ENCODE data around the gene SIAH3.
"Not testable (repeated sequence)": the region's sequence is repeated elsewhere in the genome, so short reads cannot be mapped to it uniquely, and the experiment has no call there.

Gene SIAH3

GRCh38 chr13:45773236-45773635, 78.3 kb downstream of the SIAH3 start:
- H3K27me3 ChIP-seq (ENCODE audit: control insufficient read depth, insufficient read depth, low read length, poor library complexity, severe bottlenecking), result no peaks in the 10 kb centered on the region
- no peak overlapping the region for H3K4me3 ChIP-seq (ENCODE audit: insufficient read depth, low read depth, low read length)
- 92 to 96% methylated on average over 1 to 2 of the region's 2 CpGs for WGBS, 2 experiments
- no peaks in the 10 kb centered on the region for H3K9me3 ChIP-seq (ENCODE audit: control insufficient read depth, low read length)
- no peaks in the 10 kb centered on the region for H3K36me3 ChIP-seq (ENCODE audit: control insufficient read depth, insufficient read depth, low read length)
- H3K27ac ChIP-seq (ENCODE audit: insufficient read depth, low read depth, low read length, poor library complexity, severe bottlenecking), result no peak overlapping the region
- H3K4me1 ChIP-seq (ENCODE audit: control insufficient read depth, insufficient read depth, low read length), result peaks cover 42% of the 10 kb centered on the region

- Histone ChIP-seq H3K36me3 (ENCODE audit: control insufficient read depth, insufficient read depth, low read length) (no peaks in the 10 kb centered on the region), H3K4me3 (ENCODE audit: insufficient read depth, low read depth, low read length) (no peak overlapping the region), H3K27me3 (ENCODE audit: control insufficient read depth, insufficient read depth, low read length, poor library complexity, severe bottlenecking) (no peaks in the 10 kb centered on the region), H3K4me1 (ENCODE audit: control insufficient read depth, insufficient read depth, low read length) (peaks cover 32% of the 10 kb centered on the region), H3K27ac (ENCODE audit: insufficient read depth, low read depth, low read length, poor library complexity, severe bottlenecking) (no peak overlapping the region), H3K9me3 (ENCODE audit: control insufficient read depth, low read length) (no peaks in the 10 kb centered on the region)
- 90 to 95% methylated on average over 2 of the region's 2 CpGs for WGBS, 2 experiments
Observed at GRCh38 chr13:45770886-45771285, 80.7 kb downstream of the SIAH3 start.

DNA sequence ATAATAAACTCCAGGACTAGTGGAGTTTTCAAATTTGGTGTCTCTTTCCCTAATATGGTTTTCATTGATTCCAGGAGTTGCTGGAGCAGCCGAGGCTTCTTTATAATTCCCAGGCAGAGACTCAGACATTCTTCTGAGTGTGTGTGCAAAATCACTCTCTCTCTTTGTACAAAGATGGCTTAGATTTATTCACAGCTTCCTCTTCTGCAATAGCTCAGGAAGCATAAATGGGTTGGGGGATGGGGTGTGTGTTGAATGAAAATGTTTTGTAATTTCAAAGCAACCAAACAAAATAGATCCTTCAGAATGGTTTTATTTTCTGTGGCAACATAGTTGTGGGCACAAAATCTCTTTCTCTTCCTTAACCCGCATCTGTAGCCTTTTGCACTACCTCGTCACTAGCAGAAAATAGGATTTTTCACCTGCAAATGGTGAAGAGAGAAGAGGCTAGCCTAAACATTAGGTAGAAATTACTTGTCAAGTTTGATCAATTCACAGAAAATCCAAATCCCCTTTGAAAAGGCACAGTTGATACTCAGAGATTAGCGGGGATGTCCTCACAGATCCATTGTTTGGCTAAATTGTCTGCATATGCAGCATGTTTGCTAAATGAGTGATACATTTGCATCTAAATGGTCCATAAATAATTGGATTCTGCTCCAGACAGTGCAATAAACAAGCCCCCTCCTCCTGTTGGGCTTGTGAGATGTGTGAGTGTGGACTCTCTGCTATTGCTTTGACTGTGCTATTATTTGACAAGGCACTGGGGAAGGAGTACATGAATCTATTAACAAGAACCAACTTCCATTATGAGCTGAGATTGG, 82.7 kb downstream of the SIAH3 start:
- no peaks in the 10 kb centered on the region for H3K36me3 ChIP-seq (ENCODE audit: control insufficient read depth, insufficient read depth, low read length)
- 32 to 51% methylated on average over 3 to 4 of the region's 4 CpGs for WGBS, 2 experiments
- no peak overlapping the region for H3K27ac ChIP-seq (ENCODE audit: insufficient read depth, low read depth, low read length, poor library complexity, severe bottlenecking)
- no peak overlapping the region for H3K4me3 ChIP-seq (ENCODE audit: insufficient read depth, low read depth, low read length)
- no peaks in the 10 kb centered on the region for H3K9me3 ChIP-seq (ENCODE audit: control insufficient read depth, low read length)
- H3K4me1 ChIP-seq (ENCODE audit: control insufficient read depth, insufficient read depth, low read length), result peaks cover 22% of the 10 kb centered on the region
- H3K27me3 ChIP-seq (ENCODE audit: control insufficient read depth, insufficient read depth, low read length, poor library complexity, severe bottlenecking), result no peaks in the 10 kb centered on the region

GRCh38 chr13:45765464-45765863, 86.1 kb downstream of the SIAH3 start:
- 91 to 92% methylated on average over 4 of the region's 4 CpGs for WGBS, 2 experiments
- Histone ChIP-seq H3K27me3 (ENCODE audit: control insufficient read depth, insufficient read depth, low read length, poor library complexity, severe bottlenecking) (no peaks in the 10 kb centered on the region), H3K9me3 (ENCODE audit: control insufficient read depth, low read length) (no peaks in the 10 kb centered on the region), H3K36me3 (ENCODE audit: control insufficient read depth, insufficient read depth, low read length) (no peaks in the 10 kb centered on the region), H3K4me3 (ENCODE audit: insufficient read depth, low read depth, low read length) (no peak overlapping the region), H3K4me1 (ENCODE audit: control insufficient read depth, insufficient read depth, low read length) (peaks cover 20% of the 10 kb centered on the region), H3K27ac (ENCODE audit: insufficient read depth, low read depth, low read length, poor library complexity, severe bottlenecking) (no peak overlapping the region)

DNA sequence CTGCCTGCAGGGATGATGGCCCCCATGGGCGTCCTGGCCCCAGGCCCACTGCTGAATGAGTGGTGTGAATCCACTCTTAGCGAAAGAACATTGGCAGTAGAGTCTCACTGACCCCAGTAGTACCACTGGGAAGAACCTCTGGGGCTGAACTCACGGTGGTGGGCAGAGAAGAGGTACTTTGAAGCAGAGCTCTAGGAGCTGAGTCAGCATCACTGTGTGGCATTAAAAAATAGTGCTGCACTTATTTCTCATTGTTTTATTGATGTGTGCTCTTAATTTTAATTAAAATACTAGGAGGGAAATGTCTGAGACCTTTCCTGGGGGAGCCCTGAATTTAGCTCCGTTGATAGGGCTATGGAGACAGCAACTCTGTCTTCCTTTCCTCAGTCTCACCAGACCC, 88.1 kb downstream of the SIAH3 start:
- WGBS, 2 experiments, result 92 to 94% methylated on average over 4 of the region's 4 CpGs
- no peaks in the 10 kb centered on the region for H3K36me3 ChIP-seq (ENCODE audit: control insufficient read depth, insufficient read depth, low read length)
- H3K27ac ChIP-seq (ENCODE audit: insufficient read depth, low read depth, low read length, poor library complexity, severe bottlenecking), result no peak overlapping the region
- no peaks in the 10 kb centered on the region for H3K4me1 ChIP-seq (ENCODE audit: control insufficient read depth, insufficient read depth, low read length)
- no peaks in the 10 kb centered on the region for H3K9me3 ChIP-seq (ENCODE audit: control insufficient read depth, low read length)
- H3K4me3 ChIP-seq (ENCODE audit: insufficient read depth, low read depth, low read length), result no peak overlapping the region
- H3K27me3 ChIP-seq (ENCODE audit: control insufficient read depth, insufficient read depth, low read length, poor library complexity, severe bottlenecking), result no peaks in the 10 kb centered on the region

- not testable (repeated sequence) for H3K36me3 ChIP-seq (ENCODE audit: control insufficient read depth, insufficient read depth, low read length); H3K27ac ChIP-seq (ENCODE audit: insufficient read depth, low read depth, low read length, poor library complexity, severe bottlenecking); H3K9me3 ChIP-seq (ENCODE audit: control insufficient read depth, low read length); H3K4me3 ChIP-seq (ENCODE audit: insufficient read depth, low read depth, low read length); H3K27me3 ChIP-seq (ENCODE audit: control insufficient read depth, insufficient read depth, low read length, poor library complexity, severe bottlenecking); H3K4me1 ChIP-seq (ENCODE audit: control insufficient read depth, insufficient read depth, low read length)
- WGBS, 2 experiments, result 78 to 88% methylated on average over 3 of the region's 3 CpGs
Observed at GRCh38 chr13:45757589-45757988, 94.0 kb downstream of the SIAH3 start.

- not testable (repeated sequence) for H3K27ac ChIP-seq (ENCODE audit: insufficient read depth, low read depth, low read length, poor library complexity, severe bottlenecking); H3K9me3 ChIP-seq (ENCODE audit: control insufficient read depth, low read length); H3K4me1 ChIP-seq (ENCODE audit: control insufficient read depth, insufficient read depth, low read length); H3K27me3 ChIP-seq (ENCODE audit: control insufficient read depth, insufficient read depth, low read length, poor library complexity, severe bottlenecking); H3K4me3 ChIP-seq (ENCODE audit: insufficient read depth, low read depth, low read length); H3K36me3 ChIP-seq (ENCODE audit: control insufficient read depth, insufficient read depth, low read length)
- WGBS, 2 experiments, result 100% methylated on average over 1 of the region's 1 CpG
Observed at GRCh38 chr13:45756498-45756897, 95.1 kb downstream of the SIAH3 start.

GRCh38 chr13:45752510-45752909, 99.0 kb downstream of the SIAH3 start:
- H3K27ac ChIP-seq (ENCODE audit: insufficient read depth, low read depth, low read length, poor library complexity, severe bottlenecking), result no peak overlapping the region
- no peaks in the 10 kb centered on the region for H3K36me3 ChIP-seq (ENCODE audit: control insufficient read depth, insufficient read depth, low read length)
- peaks cover 8% of the 10 kb centered on the region for H3K4me1 ChIP-seq (ENCODE audit: control insufficient read depth, insufficient read depth, low read length)
- no peaks in the 10 kb centered on the region for H3K9me3 ChIP-seq (ENCODE audit: control insufficient read depth, low read length)
- no peak overlapping the region for H3K4me3 ChIP-seq (ENCODE audit: insufficient read depth, low read depth, low read length)
- 96 to 100% methylated on average over 1 of the region's 1 CpG for WGBS, 2 experiments
- no peaks in the 10 kb centered on the region for H3K27me3 ChIP-seq (ENCODE audit: control insufficient read depth, insufficient read depth, low read length, poor library complexity, severe bottlenecking)

DNA sequence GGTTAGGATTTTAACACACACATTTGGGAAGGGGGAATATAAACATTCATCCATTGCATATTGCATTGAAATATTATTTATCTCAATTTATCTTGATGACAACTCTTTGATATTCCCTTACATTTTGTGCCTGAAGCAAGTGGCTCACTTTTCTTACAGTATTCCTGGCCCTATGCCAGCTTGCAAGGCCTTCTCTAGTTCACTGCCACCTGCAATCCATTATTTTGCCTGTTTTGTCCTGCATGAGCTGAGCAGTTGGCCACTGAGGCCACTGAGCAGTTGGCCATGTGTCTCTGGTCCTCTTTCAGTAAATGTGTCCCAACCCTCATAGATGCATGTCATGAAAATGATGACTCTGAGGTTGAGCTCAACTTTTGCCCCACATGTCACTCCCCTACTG, 99.7 kb downstream of the SIAH3 start:
- H3K4me3 ChIP-seq (ENCODE audit: insufficient read depth, low read depth, low read length), result no peak overlapping the region
- H3K27me3 ChIP-seq (ENCODE audit: control insufficient read depth, insufficient read depth, low read length, poor library complexity, severe bottlenecking), result no peaks in the 10 kb centered on the region
- peaks cover 8% of the 10 kb centered on the region for H3K4me1 ChIP-seq (ENCODE audit: control insufficient read depth, insufficient read depth, low read length)
- H3K27ac ChIP-seq (ENCODE audit: insufficient read depth, low read depth, low read length, poor library complexity, severe bottlenecking), result no peak overlapping the region
- H3K36me3 ChIP-seq (ENCODE audit: control insufficient read depth, insufficient read depth, low read length), result no peaks in the 10 kb centered on the region
- H3K9me3 ChIP-seq (ENCODE audit: control insufficient read depth, low read length), result no peaks in the 10 kb centered on the region

- Histone ChIP-seq H3K27me3 (ENCODE audit: control insufficient read depth, insufficient read depth, low read length, poor library complexity, severe bottlenecking) (no peaks in the 10 kb centered on the region), H3K36me3 (ENCODE audit: control insufficient read depth, insufficient read depth, low read length) (no peaks in the 10 kb centered on the region), H3K4me3 (ENCODE audit: insufficient read depth, low read depth, low read length) (no peak overlapping the region), H3K27ac (ENCODE audit: insufficient read depth, low read depth, low read length, poor library complexity, severe bottlenecking) (no peak overlapping the region), H3K9me3 (ENCODE audit: control insufficient read depth, low read length) (no peaks in the 10 kb centered on the region), H3K4me1 (ENCODE audit: control insufficient read depth, insufficient read depth, low read length) (peaks cover 8% of the 10 kb centered on the region)
- WGBS, 2 experiments, result 94 to 95% methylated on average over 3 of the region's 3 CpGs
Observed at GRCh38 chr13:45750566-45750965, 101.0 kb downstream of the SIAH3 start.
